Vagina (tissue), 2 donors: ENCODE measurements around the gene FGFR2. TPM values are rescaled to one million over a fixed set of nuclear protein-coding genes. Genes with fewer than 3 reads are reported as not detected.
A peak's percentile ranks its signal among the peaks of the same experiment; 100 is the strongest.

Source experiments
- DNase-seq, 2 donors: peaks; one replicate each; pipeline ENCODE4 v3.0.0-alpha.2; 2017; ENCODE audit errors: extremely low spot score in 2 of 2
- H3K27ac ChIP-seq: fragments of 200-600 bp; sonication (generic); one replicate; pipeline ENCODE4 v1.5.1; 2019
- H3K27me3 ChIP-seq: fragments of 200-600 bp; sonication (generic); one replicate; pipeline ENCODE4 v1.5.1; 2019
- H3K36me3 ChIP-seq, 2 donors: fragments of 200-600 bp; sonication (generic); one replicate each; pipeline ENCODE4 v1.5.1; 2017 to 2019
- H3K4me1 ChIP-seq: fragments of 200-600 bp; sonication (generic); one replicate; pipeline ENCODE4 v1.5.1; 2019
- H3K4me3 ChIP-seq, 2 donors: fragments of 200-600 bp; sonication (generic); 1 replicate in 1 of 2; 2 replicates in 1 of 2; pipeline ENCODE4 v1.5.1; 2016 to 2019
- H3K9me3 ChIP-seq: fragments of 200-600 bp; sonication (generic); one replicate; pipeline ENCODE4 v1.5.1; 2019
- POLR2A ChIP-seq, 2 donors: fragments of 450-650 bp; IDR thresholded peaks; one replicate each; pipeline ENCODE4 v1.6.1; 2017; ENCODE audit warnings: antibody characterized with exemption in 2 of 2, mild to moderate bottlenecking in 2 of 2, moderate library complexity in 2 of 2
- POLR2AphosphoS5 ChIP-seq, 2 donors: sonication (generic); formaldehyde crosslinking; IDR thresholded peaks; one replicate each; pipeline ENCODE4 v1.9.0; 2017; ENCODE audit warnings: antibody characterized with exemption in 2 of 2, mild to moderate bottlenecking in 2 of 2, low read depth in 1 of 2; ENCODE audit not compliant: insufficient read depth in 1 of 2
- intact Hi-C: fragments of 100-400 bp; cut with DNase I; formaldehyde crosslinking; loops from one replicate; pipeline ENCODE4 v1.15.1; 2023
- total RNA-seq: library from RNA; depleted of rRNA; stranded (reverse); fragments of >200 nt; gene quantifications from one replicate; pipeline ENCODE4 v1.2.3, GENCODE V29; 2016
- TF ChIP-seq, protein P1 (sequence below), 3 experiments: fragments of 450-650 bp in 2 of 3; fragments of 200-600 bp in 1 of 3; sonication (generic) in 1 of 3; IDR thresholded peaks; one replicate each; pipeline ENCODE4 v1.5.1; 2017 to 2019; ENCODE audit warnings: antibody characterized with exemption in 3 of 3, mild to moderate bottlenecking in 2 of 3, moderate library complexity in 2 of 3

The FGFR2 gene
- total RNA-seq, 1 donor from 2014 or later = 54.0 TPM

GRCh38 chr10:121576139-121576538 is 22.1 kb downstream of the FGFR2 start:
- peaks cover 56% of the 10 kb centered on the region for H3K4me1 ChIP-seq
- TF ChIP-seq, protein P1, sequence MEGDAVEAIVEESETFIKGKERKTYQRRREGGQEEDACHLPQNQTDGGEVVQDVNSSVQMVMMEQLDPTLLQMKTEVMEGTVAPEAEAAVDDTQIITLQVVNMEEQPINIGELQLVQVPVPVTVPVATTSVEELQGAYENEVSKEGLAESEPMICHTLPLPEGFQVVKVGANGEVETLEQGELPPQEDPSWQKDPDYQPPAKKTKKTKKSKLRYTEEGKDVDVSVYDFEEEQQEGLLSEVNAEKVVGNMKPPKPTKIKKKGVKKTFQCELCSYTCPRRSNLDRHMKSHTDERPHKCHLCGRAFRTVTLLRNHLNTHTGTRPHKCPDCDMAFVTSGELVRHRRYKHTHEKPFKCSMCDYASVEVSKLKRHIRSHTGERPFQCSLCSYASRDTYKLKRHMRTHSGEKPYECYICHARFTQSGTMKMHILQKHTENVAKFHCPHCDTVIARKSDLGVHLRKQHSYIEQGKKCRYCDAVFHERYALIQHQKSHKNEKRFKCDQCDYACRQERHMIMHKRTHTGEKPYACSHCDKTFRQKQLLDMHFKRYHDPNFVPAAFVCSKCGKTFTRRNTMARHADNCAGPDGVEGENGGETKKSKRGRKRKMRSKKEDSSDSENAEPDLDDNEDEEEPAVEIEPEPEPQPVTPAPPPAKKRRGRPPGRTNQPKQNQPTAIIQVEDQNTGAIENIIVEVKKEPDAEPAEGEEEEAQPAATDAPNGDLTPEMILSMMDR (IDR thresholded peaks at IDR 0.05) = no peak
- no peak for TF ChIP-seq POLR2A (IDR thresholded peaks at IDR 0.05)
- TF ChIP-seq POLR2AphosphoS5 (IDR thresholded peaks at IDR 0.05; ENCODE audit: insufficient read depth in 1 of 2, low read depth in 1 of 2) = no peak
- no peaks in the 10 kb centered on the region for H3K36me3 ChIP-seq
- no peak for DNase-seq
- H3K27me3 ChIP-seq = no peaks in the 10 kb centered on the region
- H3K9me3 ChIP-seq = no peaks in the 10 kb centered on the region
- peak overlapping the region; percentile 26 for H3K27ac ChIP-seq
- H3K4me3 ChIP-seq = no peak overlapping the region
- intact Hi-C loops = no loop called here

DNA sequence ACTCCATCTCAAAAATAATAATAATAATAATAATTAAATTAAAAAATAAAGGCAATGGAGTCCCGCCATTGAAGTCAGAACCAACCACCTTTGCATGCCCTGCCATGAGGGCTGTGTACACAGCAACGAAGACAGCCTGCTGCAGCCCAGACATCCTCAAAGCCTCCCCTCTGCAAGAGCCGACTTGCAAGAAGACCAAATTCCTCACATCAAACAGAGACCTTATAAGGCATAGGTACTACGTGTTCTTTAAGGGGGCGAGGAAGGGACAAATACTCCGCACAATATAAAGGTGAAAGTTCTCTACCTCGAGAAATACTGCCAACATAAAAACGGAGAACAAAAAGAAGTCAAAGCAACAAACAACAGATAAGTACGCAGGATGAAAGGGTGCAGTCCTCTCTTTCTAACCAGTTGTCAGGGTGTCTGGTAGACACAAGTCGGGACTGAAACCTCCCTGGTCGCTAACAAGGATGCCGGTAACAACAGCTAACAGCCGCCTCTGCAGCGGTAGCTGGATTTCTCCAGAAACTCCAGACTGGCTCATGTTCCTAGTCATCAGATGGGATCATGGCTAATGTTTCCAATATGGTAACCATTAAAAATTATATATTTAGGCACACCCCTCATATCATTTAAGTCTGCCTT is 23.6 kb downstream of the FGFR2 start:
- no peak overlapping the region for H3K4me3 ChIP-seq
- intact Hi-C loops = no loop called here
- TF ChIP-seq, protein P1 (IDR thresholded peaks at IDR 0.05) = no peak
- TF ChIP-seq POLR2AphosphoS5 (IDR thresholded peaks at IDR 0.05; ENCODE audit: insufficient read depth in 1 of 2, low read depth in 1 of 2) = no peak
- no peak for TF ChIP-seq POLR2A (IDR thresholded peaks at IDR 0.05)
- DNase-seq = no peak
- H3K4me1 ChIP-seq = peaks cover 47% of the 10 kb centered on the region
- no peaks in the 10 kb centered on the region for H3K36me3 ChIP-seq
- H3K9me3 ChIP-seq = no peaks in the 10 kb centered on the region
- H3K27ac ChIP-seq = peak overlapping the region; percentile 16
- no peaks in the 10 kb centered on the region for H3K27me3 ChIP-seq

DNA sequence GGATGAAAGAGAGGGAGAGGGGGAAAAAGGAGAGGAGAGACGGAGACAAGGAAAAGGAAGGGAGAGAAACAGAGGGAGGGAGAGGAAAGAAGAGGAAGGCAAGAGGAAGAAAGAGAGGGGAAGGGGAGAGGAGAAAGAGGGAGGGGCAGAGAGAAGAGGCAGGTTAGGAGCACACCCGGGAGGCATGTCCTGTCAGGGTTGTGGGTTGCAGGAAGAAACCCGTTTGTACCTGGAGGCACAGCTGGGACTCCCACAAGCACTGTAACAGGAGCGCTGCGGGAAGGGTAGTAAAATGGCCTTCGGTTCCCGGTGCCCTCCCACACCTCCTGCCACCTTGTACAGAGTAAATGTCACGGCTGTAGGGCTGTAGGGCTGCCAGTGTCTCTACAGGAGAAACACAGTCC is 24.7 kb downstream of the FGFR2 start:
- Histone ChIP-seq H3K4me1 (peaks cover 36% of the 10 kb centered on the region), H3K36me3 (no peaks in the 10 kb centered on the region), H3K27me3 (no peaks in the 10 kb centered on the region), H3K27ac (peak overlapping the region; percentile 27), H3K9me3 (no peaks in the 10 kb centered on the region), H3K4me3 (no peak overlapping the region)
- intact Hi-C loops = no loop called here
- no peak for DNase-seq
- TF ChIP-seq POLR2A (IDR thresholded peaks at IDR 0.05) (no peak), POLR2AphosphoS5 (IDR thresholded peaks at IDR 0.05; ENCODE audit: insufficient read depth in 1 of 2, low read depth in 1 of 2) (no peak)
- TF ChIP-seq, protein P1 (IDR thresholded peaks at IDR 0.05) = no peak

GRCh38 chr10:121572859-121573537 is 25.2 kb downstream of the FGFR2 start:
- Histone ChIP-seq H3K4me3 (no peak overlapping the region), H3K4me1 (peaks cover 31% of the 10 kb centered on the region), H3K27ac (peak overlapping the region; percentile 27), H3K36me3 (no peaks in the 10 kb centered on the region), H3K27me3 (no peaks in the 10 kb centered on the region), H3K9me3 (no peaks in the 10 kb centered on the region)
- intact Hi-C loops = no loop called here
- no peak for TF ChIP-seq POLR2AphosphoS5 (IDR thresholded peaks at IDR 0.05; ENCODE audit: insufficient read depth in 1 of 2, low read depth in 1 of 2)
- TF ChIP-seq, protein P1 (IDR thresholded peaks at IDR 0.05) = no peak
- no peak for TF ChIP-seq POLR2A (IDR thresholded peaks at IDR 0.05)
- DNase-seq = no peak

GRCh38 chr10:121570315-121570714 is 27.9 kb downstream of the FGFR2 start:
- no peaks in the 10 kb centered on the region for H3K36me3 ChIP-seq
- no peaks in the 10 kb centered on the region for H3K27me3 ChIP-seq
- H3K4me1 ChIP-seq = peaks cover 16% of the 10 kb centered on the region
- H3K27ac ChIP-seq = no peak overlapping the region
- no peak for TF ChIP-seq POLR2AphosphoS5 (IDR thresholded peaks at IDR 0.05; ENCODE audit: insufficient read depth in 1 of 2, low read depth in 1 of 2)
- DNase-seq = no peak
- no peak overlapping the region for H3K4me3 ChIP-seq
- H3K9me3 ChIP-seq = no peaks in the 10 kb centered on the region
- intact Hi-C loops = no loop called here
